DMS153 treated with DMSO at 0.1 percent for 48 hours (cell line): ENCODE measurements around the gene MLLT10.

Experiments
- DNase-seq: peaks from one replicate; lab custom pipeline; 2025; ENCODE audit not compliant: unreplicated experiment; lab: John Stamatoyannopoulos, UW

Gene MLLT10

DNA sequence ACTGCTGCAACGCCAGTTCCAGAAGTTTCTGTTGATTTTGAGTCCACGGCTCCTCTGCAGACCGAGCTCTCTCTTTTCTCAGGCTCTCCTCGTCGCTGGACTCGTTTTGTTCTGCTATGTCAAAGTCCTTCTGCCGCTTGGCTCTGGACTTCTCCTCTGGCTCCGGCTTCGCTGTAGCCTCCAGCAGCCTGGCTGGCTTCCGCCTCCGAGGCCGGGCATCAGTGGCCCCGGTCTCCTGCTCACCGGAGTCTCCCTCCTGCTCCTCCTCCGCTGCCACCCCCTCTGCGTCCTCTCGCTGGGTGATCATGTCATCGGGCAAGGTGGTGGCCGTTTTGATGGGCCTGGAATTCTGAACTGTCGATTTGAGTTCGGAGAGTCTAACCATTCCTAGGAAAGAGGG, 225.2 kb downstream of the MLLT10 start:
- DNase-seq, result no peak

DNA sequence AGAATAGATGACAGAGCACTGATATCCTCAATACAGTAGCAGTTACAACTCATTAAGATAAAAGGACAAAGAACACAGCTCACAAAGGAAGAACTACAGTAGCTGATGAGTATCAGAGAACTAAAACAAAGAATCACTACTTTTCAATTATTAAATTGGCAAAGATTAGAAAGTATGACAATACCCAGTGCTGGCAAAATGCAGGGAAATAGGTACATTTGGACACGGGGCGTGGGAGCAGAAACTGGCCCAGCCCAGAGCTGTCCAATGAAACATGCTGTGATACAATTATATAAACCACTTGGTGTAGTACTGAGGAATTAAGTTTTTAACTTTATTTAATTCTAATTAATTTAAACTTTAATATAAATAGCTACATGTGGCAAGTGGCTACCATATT, 226.3 kb downstream of the MLLT10 start:
- DNase-seq, result no peak

DNA sequence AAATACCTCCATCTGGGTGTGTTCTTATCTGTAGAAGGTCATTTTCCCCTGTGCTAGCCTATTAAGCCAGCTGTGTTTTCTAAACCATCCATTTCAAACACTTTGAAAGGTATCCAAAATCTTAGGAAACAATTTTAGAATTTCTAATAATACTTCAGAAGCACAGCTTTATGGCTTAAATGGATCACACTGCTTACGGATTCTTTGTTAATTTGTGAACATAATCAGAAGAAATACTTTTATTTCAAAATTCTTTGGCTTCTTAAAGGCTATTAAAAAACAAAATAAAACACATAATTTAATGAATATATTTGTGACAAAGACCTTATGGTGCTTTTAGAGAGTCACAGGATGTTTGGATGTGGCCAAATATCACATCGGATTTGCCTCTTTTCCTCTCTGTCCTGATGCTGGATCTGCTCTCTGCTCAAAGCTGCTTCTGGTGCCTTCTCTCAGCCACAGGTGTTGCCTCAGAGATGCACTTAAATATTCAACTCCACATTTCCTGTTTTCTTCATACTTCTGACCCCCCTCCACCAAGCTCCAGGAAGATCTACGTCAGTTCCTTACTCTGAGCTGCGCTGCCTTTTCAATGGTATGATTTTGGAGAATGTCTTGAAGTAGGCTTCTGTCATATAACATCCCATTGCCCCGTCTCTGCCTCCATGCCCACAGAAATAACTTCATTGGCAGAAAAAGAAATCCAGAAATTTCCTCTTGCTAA, 230.6 kb downstream of the MLLT10 start:
- DNase-seq, result no peak

DNA sequence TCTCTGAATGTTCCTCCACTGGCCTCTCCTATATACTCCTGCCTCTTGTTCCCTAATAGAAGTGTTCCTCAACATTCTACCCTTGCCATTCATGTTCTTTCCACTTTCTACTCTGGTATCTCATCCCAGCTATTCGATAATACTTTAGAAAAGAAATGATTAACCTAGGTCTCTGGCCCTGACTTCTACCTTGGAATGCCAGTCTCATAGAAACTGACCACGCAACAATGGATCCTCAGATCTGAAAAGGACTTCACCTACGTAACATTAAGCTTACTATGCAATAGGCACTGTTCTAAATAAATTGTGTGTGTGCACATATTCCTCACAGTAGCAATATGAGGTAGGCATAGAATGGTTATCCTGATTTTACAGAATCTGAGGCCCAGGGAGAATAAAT, 235.0 kb downstream of the MLLT10 start:
- DNase-seq, result no peak

DNA sequence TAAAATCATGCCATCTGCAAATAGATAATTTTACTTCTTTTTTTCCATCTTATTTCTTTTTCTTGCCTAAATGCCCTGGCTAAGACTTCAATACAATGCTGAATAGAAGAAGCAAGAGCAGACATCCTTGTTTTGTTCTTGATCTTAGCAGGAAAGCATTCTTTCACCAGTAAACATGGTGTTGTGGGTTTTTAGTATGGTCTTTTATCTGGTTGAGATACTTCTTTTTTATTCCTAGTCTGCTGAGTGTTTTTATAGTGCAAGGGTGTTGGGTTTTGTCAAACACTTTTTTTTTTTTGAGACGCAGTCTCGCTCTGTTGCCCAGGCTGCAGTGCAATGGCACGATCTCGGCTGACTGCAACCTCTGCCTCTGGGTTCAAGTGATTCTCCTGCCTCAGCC, 237.2 kb downstream of the MLLT10 start:
- DNase-seq, result no peak

DNA sequence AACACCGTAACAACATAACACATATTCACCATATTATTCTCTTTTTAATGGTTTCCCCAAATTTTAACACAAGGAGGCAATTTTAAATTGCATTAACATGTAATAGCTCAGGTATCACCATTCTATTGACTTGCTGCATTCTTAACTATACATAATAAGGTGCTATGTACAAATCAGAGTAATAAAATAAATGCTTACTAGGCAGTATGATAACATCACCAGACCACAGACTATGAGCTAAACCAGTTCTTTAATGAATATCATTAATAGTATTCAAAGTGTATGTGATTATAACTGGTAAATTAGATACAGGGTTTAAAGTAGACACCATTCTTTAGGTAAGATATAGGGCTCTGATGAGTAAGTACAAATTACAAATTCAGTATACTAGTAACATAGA, 242.9 kb downstream of the MLLT10 start:
- no peak for DNase-seq

DNA sequence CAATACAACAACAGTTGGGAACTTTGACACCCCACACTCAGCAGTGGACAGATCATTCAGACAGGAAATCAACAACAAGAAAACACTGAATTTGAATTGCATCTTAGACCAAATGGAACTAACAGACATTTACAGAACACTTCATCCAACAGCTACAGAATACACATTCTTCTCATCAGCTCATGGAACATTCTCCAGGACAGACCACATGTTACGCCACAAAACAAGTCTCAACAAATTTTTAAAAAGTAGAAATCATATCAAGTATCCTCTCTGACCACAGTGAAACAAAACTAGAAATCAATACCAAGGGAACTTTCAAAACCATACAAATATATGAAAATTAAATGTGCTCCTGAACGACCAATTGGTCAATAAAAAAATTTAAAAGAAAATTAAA, 257.2 kb downstream of the MLLT10 start:
- DNase-seq, result no peak
